SK-N-SH treated with all-trans-retinoic acid at 6 μM for 48 hours (cell line): Measurements from ENCODE around the gene JPT2.

Experiments used
- ATAC-seq: fragments of 200-7000 bp; cut with Tn5 transposase; 3 replicates; pipeline ENCODE4 v1.9.1; 2020; ENCODE audit warnings: mild to moderate bottlenecking, moderate library complexity
- ARNTL ChIP-seq: fragments of 450-650 bp; formaldehyde crosslinking; IDR thresholded peaks from 2 replicates; pipeline ENCODE4 v1.5.0; 2020; ENCODE audit warnings: low read depth, mild to moderate bottlenecking, moderate library complexity, borderline replicate concordance
- BACH2 ChIP-seq: fragments of 250-450 bp; sonication (Bioruptor Pico); IDR thresholded peaks from 2 replicates; pipeline ENCODE4 v1.9.0; 2021; ENCODE audit warnings: mild to moderate bottlenecking, borderline replicate concordance
- CSDC2 ChIP-seq: fragments of 250-450 bp; sonication (Bioruptor Pico); IDR thresholded peaks from 2 replicates; pipeline ENCODE4 v1.5.0; 2020; ENCODE audit warnings: mild to moderate bottlenecking, moderate library complexity
- ESRRG ChIP-seq: fragments of 250-450 bp; sonication (Bioruptor Pico); IDR thresholded peaks from 2 replicates; pipeline ENCODE4 v1.6.1; 2021; ENCODE audit warnings: mild to moderate bottlenecking
- GLIS3 ChIP-seq: fragments of 250-450 bp; sonication (Bioruptor Pico); IDR thresholded peaks from 2 replicates; pipeline ENCODE4 v1.5.0; 2020; ENCODE audit warnings: mild to moderate bottlenecking, moderate library complexity
- ISL1 ChIP-seq: fragments of 250-450 bp; sonication (Bioruptor Pico); IDR thresholded peaks from 2 replicates; pipeline ENCODE4 v2.1.2; 2022; ENCODE audit warnings: mild to moderate bottlenecking, moderate library complexity
- OSR1 ChIP-seq: fragments of 250-450 bp; sonication (Bioruptor Pico); IDR thresholded peaks from 2 replicates; pipeline ENCODE4 v1.8.0; 2022; ENCODE audit warnings: moderate library complexity, mild to moderate bottlenecking, inconsistent platforms
- PPARA ChIP-seq: fragments of 250-450 bp; sonication (Bioruptor Pico); IDR thresholded peaks from 2 replicates; pipeline ENCODE4 v1.5.0; 2020; ENCODE audit warnings: mild to moderate bottlenecking, borderline replicate concordance
- RARB ChIP-seq: fragments of 250-450 bp; sonication (Bioruptor Pico); IDR thresholded peaks from 2 replicates; pipeline ENCODE4 v1.8.0; 2021; ENCODE audit warnings: mild to moderate bottlenecking, moderate library complexity
- SNAI2 ChIP-seq: fragments of 250-450 bp; sonication (Bioruptor Pico); IDR thresholded peaks from 2 replicates; pipeline ENCODE4 v1.5.0; 2020; ENCODE audit warnings: mild to moderate bottlenecking, moderate library complexity
- TCF4 ChIP-seq: fragments of 250-450 bp; sonication (Bioruptor Pico); IDR thresholded peaks from 2 replicates; pipeline ENCODE4 v1.8.0; 2021; ENCODE audit warnings: mild to moderate bottlenecking, moderate library complexity, borderline replicate concordance
- TOX ChIP-seq: fragments of 250-450 bp; sonication (Bioruptor Pico); IDR thresholded peaks from 2 replicates; pipeline ENCODE4 v1.8.0; 2021; ENCODE audit warnings: mild to moderate bottlenecking, moderate library complexity, borderline replicate concordance
- ZC3H10 ChIP-seq: fragments of 250-450 bp; sonication (Bioruptor Pico); IDR thresholded peaks from 2 replicates; pipeline ENCODE4 v1.5.1; 2021; ENCODE audit warnings: mild to moderate bottlenecking, moderate library complexity
- ZFP3 ChIP-seq: fragments of 250-450 bp; sonication (Bioruptor Pico); IDR thresholded peaks from 2 replicates; pipeline ENCODE4 v1.5.0; 2020; ENCODE audit warnings: mild to moderate bottlenecking, moderate library complexity
- ZFP30 ChIP-seq: fragments of 450-650 bp; formaldehyde crosslinking; IDR thresholded peaks from 2 replicates; pipeline ENCODE4 v1.5.0; 2022; ENCODE audit warnings: mild to moderate bottlenecking, moderate library complexity
- ZNF565 ChIP-seq: fragments of 450-650 bp; formaldehyde crosslinking; conservative IDR thresholded peaks from 2 replicates; pipeline ENCODE4 v1.5.0; 2020; ENCODE audit warnings: low read depth, mild to moderate bottlenecking, moderate library complexity
- ZNF70 ChIP-seq: fragments of 450-650 bp; formaldehyde crosslinking; IDR thresholded peaks from 2 replicates; pipeline ENCODE4 v1.5.0; 2020; ENCODE audit warnings: mild to moderate bottlenecking, moderate library complexity
- ZNF8 ChIP-seq: fragments of 450-650 bp; formaldehyde crosslinking; IDR thresholded peaks from 2 replicates; pipeline ENCODE4 v1.5.0; 2020; ENCODE audit warnings: mild to moderate bottlenecking, moderate library complexity
- TF ChIP-seq, protein P1 (sequence below): fragments of 250-450 bp; sonication (Bioruptor Pico); IDR thresholded peaks from 2 replicates; pipeline ENCODE4 v1.5.1; 2021; ENCODE audit warnings: mild to moderate bottlenecking, moderate library complexity
- TF ChIP-seq, protein P2 (sequence below): fragments of 250-450 bp; sonication (Bioruptor Pico); IDR thresholded peaks from 2 replicates; pipeline ENCODE4 v1.8.0; 2020; ENCODE audit warnings: mild to moderate bottlenecking, moderate library complexity, borderline replicate concordance
- TF ChIP-seq, protein P3 (sequence below): fragments of 250-450 bp; sonication (Bioruptor Pico); IDR thresholded peaks from 2 replicates; pipeline ENCODE4 v1.5.0; 2020; ENCODE audit warnings: mild to moderate bottlenecking, moderate library complexity
- TF ChIP-seq, protein P4 (sequence below): fragments of 250-450 bp; sonication (Bioruptor Pico); IDR thresholded peaks from 2 replicates; pipeline ENCODE4 v1.5.1; 2020; ENCODE audit warnings: low read depth, mild to moderate bottlenecking, moderate library complexity

The JPT2 gene

DNA sequence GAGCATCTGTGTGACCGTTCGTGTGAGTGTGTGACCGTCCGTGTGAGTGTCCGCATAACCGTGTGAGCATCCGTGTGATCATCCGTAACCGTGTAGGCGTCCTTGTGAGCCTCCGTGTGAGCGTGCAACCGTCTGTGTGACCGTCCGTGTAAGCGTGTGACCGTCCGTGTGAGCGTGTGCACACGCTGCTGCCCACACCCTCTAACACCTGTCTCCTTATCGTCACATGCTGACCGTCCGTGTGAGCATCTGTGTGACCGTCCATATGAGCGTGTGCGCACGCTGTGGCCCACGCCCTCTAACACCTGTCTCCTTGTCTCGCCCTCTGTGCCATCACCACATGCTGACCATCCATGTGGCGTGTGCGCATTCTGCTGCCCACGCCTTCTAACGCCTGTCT, 62.2 kb downstream of the JPT2 start:
- TF ChIP-seq TOX (CRISPR knock-in tag) (no peak), PPARA (CRISPR knock-in tag) (no peak)
- no peak for ATAC-seq

DNA sequence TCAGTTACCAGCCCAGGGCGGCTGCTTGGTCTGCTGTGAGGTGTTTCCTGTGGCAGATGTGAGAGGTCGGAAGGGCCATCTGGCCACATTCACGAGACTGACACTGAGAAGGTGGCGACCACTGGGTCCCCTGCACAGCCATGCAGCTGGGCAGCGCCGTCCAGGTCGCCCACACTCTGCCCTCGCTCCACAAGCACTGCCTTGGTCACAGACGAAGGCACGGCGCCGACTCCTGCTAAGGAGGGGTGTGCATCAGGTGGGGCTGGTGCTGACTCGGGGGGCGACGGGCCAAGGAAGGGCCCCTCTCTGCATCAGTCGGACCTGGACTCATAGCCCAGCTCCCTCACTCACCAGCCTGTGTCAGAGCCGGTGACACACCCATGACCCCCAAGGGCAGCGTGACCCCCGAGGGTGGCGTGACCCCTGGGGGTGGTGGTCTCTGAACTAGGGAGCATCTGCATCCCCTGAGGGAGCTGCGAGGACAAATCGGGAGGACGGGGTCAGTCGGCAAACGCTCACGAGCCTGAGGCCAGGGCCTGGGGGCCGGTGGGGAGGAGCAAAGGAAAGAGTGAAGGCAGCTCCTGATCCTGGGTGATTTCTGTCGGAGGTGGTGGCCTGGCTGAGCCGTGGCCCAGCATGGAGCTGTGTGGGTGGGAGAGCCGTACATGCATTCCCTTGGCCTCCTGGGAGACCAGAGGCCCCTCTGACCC, 62.9 kb downstream of the JPT2 start:
- TF ChIP-seq ZNF8 (CRISPR knock-in tag) (no peak), GLIS3 (CRISPR knock-in tag) (no peak), ZNF565 (CRISPR knock-in tag) (no peak), SNAI2 (CRISPR knock-in tag) (no peak), RARB (CRISPR knock-in tag) (no peak), ZNF70 (no peak), OSR1 (CRISPR knock-in tag) (no peak)
- TF ChIP-seq, all 23 proteins: peak for 0
- ATAC-seq = no peak

DNA sequence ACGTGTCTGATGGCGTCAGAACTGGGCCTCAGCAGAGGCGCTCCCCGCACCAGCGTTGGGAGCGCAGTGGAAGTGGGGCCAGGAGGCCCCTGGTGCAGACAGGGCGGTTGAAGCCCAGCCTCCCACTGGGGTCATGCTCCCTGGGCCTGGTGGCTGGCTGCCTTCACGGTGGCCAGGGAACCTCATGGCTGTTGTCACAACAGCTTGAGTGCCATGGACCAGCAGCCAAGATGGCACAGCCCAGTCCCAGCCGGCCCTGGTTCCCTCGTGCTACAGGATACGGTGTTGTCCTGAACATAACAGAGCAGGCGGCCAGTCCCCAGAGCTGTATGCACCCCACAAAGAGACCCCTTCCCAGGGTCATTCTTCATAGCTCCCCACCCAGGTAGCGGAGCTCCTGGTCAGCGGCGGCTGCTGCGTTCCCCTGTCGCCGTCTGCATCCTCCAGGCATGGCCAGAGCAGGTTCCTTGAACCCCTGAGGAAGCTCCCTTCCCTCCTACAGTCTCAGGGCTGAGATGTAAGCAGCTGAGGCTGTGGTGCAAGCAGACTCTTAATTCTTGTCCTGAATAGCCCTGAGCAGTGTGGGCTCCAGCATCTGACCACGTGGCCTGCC, 63.6 kb downstream of the JPT2 start:
- TF ChIP-seq, protein P1, sequence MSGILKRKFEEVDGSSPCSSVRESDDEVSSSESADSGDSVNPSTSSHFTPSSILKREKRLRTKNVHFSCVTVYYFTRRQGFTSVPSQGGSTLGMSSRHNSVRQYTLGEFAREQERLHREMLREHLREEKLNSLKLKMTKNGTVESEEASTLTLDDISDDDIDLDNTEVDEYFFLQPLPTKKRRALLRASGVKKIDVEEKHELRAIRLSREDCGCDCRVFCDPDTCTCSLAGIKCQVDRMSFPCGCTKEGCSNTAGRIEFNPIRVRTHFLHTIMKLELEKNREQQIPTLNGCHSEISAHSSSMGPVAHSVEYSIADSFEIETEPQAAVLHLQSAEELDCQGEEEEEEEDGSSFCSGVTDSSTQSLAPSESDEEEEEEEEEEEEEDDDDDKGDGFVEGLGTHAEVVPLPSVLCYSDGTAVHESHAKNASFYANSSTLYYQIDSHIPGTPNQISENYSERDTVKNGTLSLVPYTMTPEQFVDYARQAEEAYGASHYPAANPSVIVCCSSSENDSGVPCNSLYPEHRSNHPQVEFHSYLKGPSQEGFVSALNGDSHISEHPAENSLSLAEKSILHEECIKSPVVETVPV (CRISPR knock-in tag) = no peak
- TF ChIP-seq, protein P2, sequence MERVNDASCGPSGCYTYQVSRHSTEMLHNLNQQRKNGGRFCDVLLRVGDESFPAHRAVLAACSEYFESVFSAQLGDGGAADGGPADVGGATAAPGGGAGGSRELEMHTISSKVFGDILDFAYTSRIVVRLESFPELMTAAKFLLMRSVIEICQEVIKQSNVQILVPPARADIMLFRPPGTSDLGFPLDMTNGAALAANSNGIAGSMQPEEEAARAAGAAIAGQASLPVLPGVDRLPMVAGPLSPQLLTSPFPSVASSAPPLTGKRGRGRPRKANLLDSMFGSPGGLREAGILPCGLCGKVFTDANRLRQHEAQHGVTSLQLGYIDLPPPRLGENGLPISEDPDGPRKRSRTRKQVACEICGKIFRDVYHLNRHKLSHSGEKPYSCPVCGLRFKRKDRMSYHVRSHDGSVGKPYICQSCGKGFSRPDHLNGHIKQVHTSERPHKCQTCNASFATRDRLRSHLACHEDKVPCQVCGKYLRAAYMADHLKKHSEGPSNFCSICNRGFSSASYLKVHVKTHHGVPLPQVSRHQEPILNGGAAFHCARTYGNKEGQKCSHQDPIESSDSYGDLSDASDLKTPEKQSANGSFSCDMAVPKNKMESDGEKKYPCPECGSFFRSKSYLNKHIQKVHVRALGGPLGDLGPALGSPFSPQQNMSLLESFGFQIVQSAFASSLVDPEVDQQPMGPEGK = no peak
- no peak for TF ChIP-seq ZFP30 (CRISPR knock-in tag)
- no peak for TF ChIP-seq TCF4
- TF ChIP-seq OSR1 (CRISPR knock-in tag) = no peak
- no peak for TF ChIP-seq PPARA (CRISPR knock-in tag)
- TF ChIP-seq, protein P3, sequence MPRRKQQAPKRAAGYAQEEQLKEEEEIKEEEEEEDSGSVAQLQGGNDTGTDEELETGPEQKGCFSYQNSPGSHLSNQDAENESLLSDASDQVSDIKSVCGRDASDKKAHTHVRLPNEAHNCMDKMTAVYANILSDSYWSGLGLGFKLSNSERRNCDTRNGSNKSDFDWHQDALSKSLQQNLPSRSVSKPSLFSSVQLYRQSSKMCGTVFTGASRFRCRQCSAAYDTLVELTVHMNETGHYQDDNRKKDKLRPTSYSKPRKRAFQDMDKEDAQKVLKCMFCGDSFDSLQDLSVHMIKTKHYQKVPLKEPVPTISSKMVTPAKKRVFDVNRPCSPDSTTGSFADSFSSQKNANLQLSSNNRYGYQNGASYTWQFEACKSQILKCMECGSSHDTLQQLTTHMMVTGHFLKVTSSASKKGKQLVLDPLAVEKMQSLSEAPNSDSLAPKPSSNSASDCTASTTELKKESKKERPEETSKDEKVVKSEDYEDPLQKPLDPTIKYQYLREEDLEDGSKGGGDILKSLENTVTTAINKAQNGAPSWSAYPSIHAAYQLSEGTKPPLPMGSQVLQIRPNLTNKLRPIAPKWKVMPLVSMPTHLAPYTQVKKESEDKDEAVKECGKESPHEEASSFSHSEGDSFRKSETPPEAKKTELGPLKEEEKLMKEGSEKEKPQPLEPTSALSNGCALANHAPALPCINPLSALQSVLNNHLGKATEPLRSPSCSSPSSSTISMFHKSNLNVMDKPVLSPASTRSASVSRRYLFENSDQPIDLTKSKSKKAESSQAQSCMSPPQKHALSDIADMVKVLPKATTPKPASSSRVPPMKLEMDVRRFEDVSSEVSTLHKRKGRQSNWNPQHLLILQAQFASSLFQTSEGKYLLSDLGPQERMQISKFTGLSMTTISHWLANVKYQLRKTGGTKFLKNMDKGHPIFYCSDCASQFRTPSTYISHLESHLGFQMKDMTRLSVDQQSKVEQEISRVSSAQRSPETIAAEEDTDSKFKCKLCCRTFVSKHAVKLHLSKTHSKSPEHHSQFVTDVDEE (CRISPR knock-in tag) = no peak
- TF ChIP-seq ISL1 (CRISPR knock-in tag) = no peak
- no peak for ATAC-seq

DNA sequence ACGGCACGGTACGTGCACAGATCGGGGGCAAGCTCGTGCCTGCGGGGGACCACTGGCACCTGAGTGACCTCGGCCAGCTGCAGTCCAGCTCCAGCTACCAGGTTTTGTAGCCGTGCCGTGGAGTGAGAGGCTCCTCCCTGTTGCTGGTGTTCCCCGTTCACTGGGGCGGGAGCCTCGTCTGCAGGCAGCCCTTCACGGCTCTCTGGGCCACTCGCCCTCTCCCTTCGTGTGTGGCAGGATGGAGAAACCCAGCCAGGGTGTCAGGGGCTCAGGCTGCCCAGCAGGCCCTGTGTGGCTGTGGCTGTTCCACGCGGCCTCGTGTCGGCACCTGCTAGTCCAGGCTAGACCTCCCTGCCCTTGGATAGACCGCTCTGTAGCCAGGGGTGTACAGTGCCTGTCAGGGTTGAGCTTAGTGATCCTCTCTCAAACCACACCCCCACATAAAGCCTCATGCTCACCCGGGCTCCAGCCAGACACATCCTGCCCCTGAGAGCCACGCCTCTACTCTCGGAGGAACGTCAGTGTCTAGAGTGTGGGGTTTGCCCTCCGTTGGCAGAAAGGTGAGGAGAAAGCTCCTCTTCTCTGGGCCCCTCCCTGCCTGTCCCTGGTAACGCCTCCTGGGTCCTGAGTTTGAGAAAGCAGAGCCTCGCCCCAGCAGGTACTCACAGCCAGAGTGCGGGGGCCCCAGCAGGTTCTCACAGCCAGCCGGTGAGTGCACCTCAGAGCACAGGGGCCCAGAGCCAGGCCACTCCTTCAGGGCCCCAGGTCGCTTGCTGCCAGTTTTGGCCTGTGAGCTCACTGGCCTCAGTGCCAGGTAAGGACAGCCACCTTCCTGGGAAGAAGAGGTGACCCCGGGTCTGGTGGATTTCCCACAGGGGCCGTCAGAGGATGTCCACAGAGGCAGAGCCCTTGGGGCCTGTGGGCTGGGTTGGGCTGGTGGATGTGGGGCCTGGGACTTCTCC, 65.6 kb downstream of the JPT2 start:
- no peak for ATAC-seq
- TF ChIP-seq ARNTL (CRISPR knock-in tag) (no peak), SNAI2 (CRISPR knock-in tag) (no peak), BACH2 (no peak), ZFP3 (CRISPR knock-in tag) (no peak), ZC3H10 (CRISPR knock-in tag) (no peak), ZNF8 (CRISPR knock-in tag) (no peak), ZFP30 (CRISPR knock-in tag) (no peak), CSDC2 (CRISPR knock-in tag) (no peak), TOX (CRISPR knock-in tag) (no peak), ISL1 (CRISPR knock-in tag) (no peak), ZNF70 (no peak), GLIS3 (CRISPR knock-in tag) (no peak), ESRRG (no peak), RARB (CRISPR knock-in tag) (no peak)
- TF ChIP-seq, protein P3 (CRISPR knock-in tag) = no peak
- TF ChIP-seq, protein P4, sequence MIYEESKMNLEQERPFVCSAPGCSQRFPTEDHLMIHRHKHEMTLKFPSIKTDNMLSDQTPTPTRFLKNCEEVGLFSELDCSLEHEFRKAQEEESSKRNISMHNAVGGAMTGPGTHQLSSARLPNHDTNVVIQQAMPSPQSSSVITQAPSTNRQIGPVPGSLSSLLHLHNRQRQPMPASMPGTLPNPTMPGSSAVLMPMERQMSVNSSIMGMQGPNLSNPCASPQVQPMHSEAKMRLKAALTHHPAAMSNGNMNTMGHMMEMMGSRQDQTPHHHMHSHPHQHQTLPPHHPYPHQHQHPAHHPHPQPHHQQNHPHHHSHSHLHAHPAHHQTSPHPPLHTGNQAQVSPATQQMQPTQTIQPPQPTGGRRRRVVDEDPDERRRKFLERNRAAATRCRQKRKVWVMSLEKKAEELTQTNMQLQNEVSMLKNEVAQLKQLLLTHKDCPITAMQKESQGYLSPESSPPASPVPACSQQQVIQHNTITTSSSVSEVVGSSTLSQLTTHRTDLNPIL = no peak
